ENCODE data around the gene UBE2R2. TPM values are rescaled to one million over a fixed set of nuclear protein-coding genes. Genes with fewer than 3 reads are reported as not detected.
A peak's percentile ranks its signal among the peaks of the same experiment; 100 is the strongest.
"Not testable (repeated sequence)": the region's sequence is repeated elsewhere in the genome, so short reads cannot be mapped to it uniquely, and the experiment has no call there.

Gene UBE2R2
- total RNA-seq, 4 donors from 2014 or later, result 30.4 to 39.9 (median 36.5) TPM

- intact Hi-C loops (cut with DNase I; ENCODE audit: low total_unique reads), result no loop called here
- 65 to 69% methylated on average over 10 of the region's 10 CpGs for WGBS, 2 donors
- TF ChIP-seq POLR2A (IDR thresholded peaks at IDR 0.05) (no peak), CTCF (IDR thresholded peaks at IDR 0.05) (no peak)
Observed at GRCh38 chr9:33861917-33862453, 45.0 kb downstream of the UBE2R2 start.

GRCh38 chr9:33863027-33863426 lies 46.1 kb downstream of the UBE2R2 start:
- H3K4me3 ChIP-seq (ENCODE audit: low read depth, poor library complexity, severe bottlenecking); intact Hi-C loops (cut with DNase I; ENCODE audit: low total_unique reads); DNase-seq (ENCODE audit: low spot score in 2 of 2): not testable (repeated sequence)
- 88 to 97% methylated on average over 8 of the region's 8 CpGs for WGBS, 2 donors

More at GRCh38 chr9:33861917-33862453, 45.0 kb downstream of the UBE2R2 start:
- no peak overlapping the region for H3K4me3 ChIP-seq (ENCODE audit: low read depth, poor library complexity, severe bottlenecking)
- DNase-seq (ENCODE audit: low spot score in 2 of 2), result no peak

DNA sequence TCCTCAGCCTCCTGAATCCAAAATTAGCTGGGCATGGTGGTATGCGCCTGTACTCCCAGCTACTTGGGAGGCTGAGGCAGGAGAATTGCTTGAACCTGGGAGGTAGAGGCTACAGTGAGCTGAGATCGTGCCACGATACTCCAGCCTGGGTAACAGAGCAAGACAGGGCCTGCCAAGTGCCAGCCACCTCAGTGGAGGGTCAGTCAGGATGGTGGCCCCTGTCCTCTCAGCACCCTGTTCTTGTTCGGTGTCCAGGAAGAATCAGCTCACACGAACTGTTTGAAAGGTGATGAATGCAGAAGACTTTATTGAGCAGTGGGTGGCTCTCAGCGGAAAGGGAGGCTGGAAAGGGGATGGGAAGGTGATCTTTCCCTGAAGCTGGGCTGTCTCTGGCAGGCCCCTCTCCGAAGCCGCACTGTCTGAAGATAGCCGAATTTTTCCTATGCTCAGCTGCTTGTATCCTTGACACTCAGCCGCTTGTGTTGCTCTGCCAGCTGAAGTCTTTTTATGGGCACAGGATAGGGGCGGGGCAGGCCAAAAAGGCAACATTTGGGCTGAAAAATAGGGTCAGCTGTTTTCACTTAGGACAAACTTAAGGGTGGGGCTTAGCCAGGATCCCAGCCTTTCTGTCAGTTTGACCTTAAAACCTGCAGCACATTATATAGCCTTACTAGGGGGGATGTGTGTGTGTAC lies 50.9 kb downstream of the UBE2R2 start:
- no peak overlapping the region for H3K4me3 ChIP-seq (ENCODE audit: low read depth, poor library complexity, severe bottlenecking)
- TF ChIP-seq CTCF (IDR thresholded peaks at IDR 0.05) (no peak), POLR2A (IDR thresholded peaks at IDR 0.05) (no peak)
- DNase-seq (ENCODE audit: low spot score in 2 of 2), result peak; percentile 68 to 90
- WGBS, 2 donors, result 53 to 54% methylated on average over 11 of the region's 11 CpGs
- intact Hi-C loops (cut with DNase I; ENCODE audit: low total_unique reads), result no loop called here

DNA sequence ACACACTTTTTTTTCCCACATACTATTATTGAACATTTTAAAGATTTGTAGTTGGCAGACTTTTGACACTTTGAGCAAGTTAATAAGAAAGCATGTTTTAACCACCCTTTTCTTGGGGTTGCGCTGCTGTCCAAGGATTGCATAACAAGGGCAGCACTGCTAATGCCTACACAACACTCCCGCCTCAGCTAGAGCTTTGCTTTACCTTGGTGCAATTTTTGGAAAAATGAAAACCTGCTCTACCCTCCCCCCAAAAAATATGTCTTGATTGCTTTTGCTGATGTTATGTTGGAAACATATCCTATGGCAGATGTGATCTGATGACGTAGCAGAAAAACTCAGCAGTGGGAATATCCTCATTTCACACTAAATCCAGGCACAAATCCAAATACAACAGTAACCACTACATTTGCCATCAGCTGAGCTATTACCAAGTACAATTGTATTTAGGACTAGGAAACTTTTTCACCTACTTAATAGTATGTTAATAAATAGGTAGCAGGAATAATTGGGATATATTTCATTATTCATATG lies 51.5 kb downstream of the UBE2R2 start:
- WGBS, 2 donors, result 27 to 31% methylated on average over 3 of the region's 3 CpGs
- TF ChIP-seq CTCF (IDR thresholded peaks at IDR 0.05), result no peak
- no peak overlapping the region for H3K4me3 ChIP-seq (ENCODE audit: low read depth, poor library complexity, severe bottlenecking)
- intact Hi-C loops (cut with DNase I; ENCODE audit: low total_unique reads), result no loop called here
- DNase-seq (ENCODE audit: low spot score in 2 of 2), result no peak

GRCh38 chr9:33869243-33869642 lies 52.3 kb downstream of the UBE2R2 start:
- DNase-seq (ENCODE audit: low spot score in 2 of 2); intact Hi-C loops (cut with DNase I; ENCODE audit: low total_unique reads); H3K4me3 ChIP-seq (ENCODE audit: low read depth, poor library complexity, severe bottlenecking): not testable (repeated sequence)
- WGBS, 2 donors, result 99 to 100% methylated on average over 4 of the region's 4 CpGs

DNA sequence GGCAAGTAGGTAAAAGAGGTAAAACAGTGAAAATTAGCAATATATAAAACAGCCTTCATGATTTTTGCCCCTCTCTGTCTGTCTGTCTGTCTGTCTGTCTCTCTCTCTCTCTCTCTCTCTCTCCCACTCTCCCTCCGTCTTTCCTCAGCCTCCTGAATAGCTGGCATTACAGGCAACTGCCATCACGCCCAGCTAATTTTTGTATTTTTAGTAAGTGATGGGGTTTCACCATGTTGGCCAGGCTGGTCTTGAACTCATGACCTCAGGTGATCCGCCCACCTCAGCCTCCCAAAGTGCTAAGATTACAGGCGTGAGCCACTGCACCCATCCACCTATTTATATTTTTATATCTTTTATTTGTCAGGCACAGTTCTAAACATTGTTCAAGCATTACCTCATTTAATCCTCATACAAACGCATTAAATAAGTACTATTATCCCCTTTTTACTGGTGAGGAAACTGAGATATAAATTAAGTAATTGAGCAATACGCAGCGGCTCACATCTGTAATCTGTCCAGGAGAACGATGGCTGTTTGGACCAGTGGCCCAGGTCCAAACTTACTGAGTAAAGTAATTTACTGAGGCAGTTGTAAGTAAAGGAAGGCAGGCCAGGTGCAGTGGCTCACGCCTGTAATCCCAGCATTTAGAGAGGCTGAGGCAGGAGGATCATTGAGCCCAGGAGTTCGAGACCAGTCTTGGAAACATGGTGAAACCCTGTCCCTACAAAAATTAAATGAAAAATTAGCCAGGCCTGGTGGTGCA lies 60.9 kb downstream of the UBE2R2 start:
- WGBS, 2 donors, result 81 to 84% methylated on average over 10 of the region's 10 CpGs
- TF ChIP-seq CTCF (IDR thresholded peaks at IDR 0.05) (no peak), POLR2A (IDR thresholded peaks at IDR 0.05) (no peak)
- H3K4me3 ChIP-seq (ENCODE audit: low read depth, poor library complexity, severe bottlenecking), result no peak overlapping the region
- intact Hi-C loops (cut with DNase I; ENCODE audit: low total_unique reads), result no loop called here
- no peak for DNase-seq (ENCODE audit: low spot score in 2 of 2)
